Astrocyte (in vitro differentiated cells and primary cell): Measurements from ENCODE around the gene EXOC6B. TPM values are rescaled to one million over a fixed set of nuclear protein-coding genes. Genes with fewer than 3 reads are reported as not detected.
"Not testable (repeated sequence)": the region's sequence is repeated elsewhere in the genome, so short reads cannot be mapped to it uniquely, and the experiment has no call there.

Experiments
- DNase-seq: peaks from one replicate; pipeline ENCODE4 v3.0.0-alpha.2; 2010; ENCODE audit warnings: low read depth
- FAIRE-seq: peaks from 2 replicates; lab custom pipeline; 2011; peaks lifted over from hg19 to GRCh38; lab: Jason Lieb, UNC
- H2AFZ ChIP-seq: 2 replicates; pipeline ENCODE4 v1.6.0; 2012; ENCODE audit warnings: low read depth, low read length, inconsistent platforms
- H3K27ac ChIP-seq: 2 replicates; pipeline ENCODE4 v1.5.1; 2011; ENCODE audit warnings: low read depth, low read length, inconsistent platforms
- H3K27me3 ChIP-seq: 2 replicates; pipeline ENCODE4 v1.6.0; 2011; ENCODE audit warnings: low read length, inconsistent platforms; ENCODE audit not compliant: insufficient read depth
- H3K36me3 ChIP-seq: 2 replicates; pipeline ENCODE4 v1.5.1; 2011; ENCODE audit warnings: low read length, inconsistent platforms; ENCODE audit not compliant: insufficient read depth
- H3K4me1 ChIP-seq: 2 replicates; pipeline ENCODE4 v1.5.1; 2011; ENCODE audit warnings: low read length, inconsistent platforms; ENCODE audit not compliant: insufficient read depth
- H3K4me2 ChIP-seq: 2 replicates; pipeline ENCODE4 v1.6.0; 2012; ENCODE audit warnings: low read length, inconsistent platforms
- H3K4me3 ChIP-seq: 2 replicates; pipeline ENCODE4 v1.5.1; 2011; ENCODE audit warnings: low read depth, mild to moderate bottlenecking, low read length, inconsistent platforms; ENCODE audit not compliant: insufficient read depth
- H3K79me2 ChIP-seq: 2 replicates; pipeline ENCODE4 v1.6.0; 2012; ENCODE audit warnings: mild to moderate bottlenecking, low read length, inconsistent platforms; ENCODE audit not compliant: insufficient read depth
- H3K9ac ChIP-seq: 2 replicates; pipeline ENCODE4 v1.6.0; 2012; ENCODE audit warnings: mild to moderate bottlenecking, low read length, inconsistent platforms
- H3K9me3 ChIP-seq: 2 replicates; pipeline ENCODE4 v1.5.1; 2012; ENCODE audit warnings: low read depth, mild to moderate bottlenecking, low read length, inconsistent platforms; ENCODE audit not compliant: insufficient read depth
- H4K20me1 ChIP-seq: 2 replicates; pipeline ENCODE4 v1.6.0; 2012; ENCODE audit warnings: low read length, inconsistent platforms; ENCODE audit not compliant: insufficient read depth
- H3K27ac Mint-ChIP-seq: one replicate; pipeline ENCODE4 v1.8.0; 2021; ENCODE audit warnings: mild to moderate bottlenecking, mixed read lengths; ENCODE audit not compliant: unreplicated experiment
- H3K27me3 Mint-ChIP-seq: one replicate; pipeline ENCODE4 v1.8.0; 2021; ENCODE audit warnings: low read depth, mixed read lengths; ENCODE audit not compliant: unreplicated experiment
- H3K36me3 Mint-ChIP-seq: one replicate; pipeline ENCODE4 v1.8.0; 2021; ENCODE audit warnings: low read depth, mixed read lengths; ENCODE audit not compliant: unreplicated experiment
- H3K4me1 Mint-ChIP-seq: one replicate; pipeline ENCODE4 v1.8.0; 2021; ENCODE audit warnings: low read depth, mixed read lengths; ENCODE audit not compliant: unreplicated experiment
- H3K4me3 Mint-ChIP-seq: one replicate; pipeline ENCODE4 v1.8.0; 2021; ENCODE audit warnings: mild to moderate bottlenecking, moderate library complexity, mixed read lengths; ENCODE audit not compliant: unreplicated experiment
- H3K9me3 Mint-ChIP-seq: one replicate; pipeline ENCODE4 v1.8.0; 2021; ENCODE audit warnings: mild to moderate bottlenecking, mixed read lengths; ENCODE audit not compliant: unreplicated experiment
- EZH2 ChIP-seq: IDR thresholded peaks from 2 replicates; pipeline ENCODE4 v1.6.1; 2012; ENCODE audit warnings: mild to moderate bottlenecking, low read length, inconsistent platforms; ENCODE audit not compliant: insufficient read depth
- total RNA-seq: library from RNA; stranded (reverse); gene quantifications from 2 replicates; pipeline ENCODE4 v1.2.1, GENCODE V29; 2021
- TF ChIP-seq, protein P1 (sequence below): IDR thresholded peaks from 2 replicates; pipeline ENCODE4 v1.5.1; 2011; ENCODE audit warnings: low read depth, mild to moderate bottlenecking, inconsistent platforms, low read length, moderate library complexity; ENCODE audit not compliant: insufficient read depth

The EXOC6B gene
- total RNA-seq, 1 donor from 2014 or later, result 31.8 TPM

DNA sequence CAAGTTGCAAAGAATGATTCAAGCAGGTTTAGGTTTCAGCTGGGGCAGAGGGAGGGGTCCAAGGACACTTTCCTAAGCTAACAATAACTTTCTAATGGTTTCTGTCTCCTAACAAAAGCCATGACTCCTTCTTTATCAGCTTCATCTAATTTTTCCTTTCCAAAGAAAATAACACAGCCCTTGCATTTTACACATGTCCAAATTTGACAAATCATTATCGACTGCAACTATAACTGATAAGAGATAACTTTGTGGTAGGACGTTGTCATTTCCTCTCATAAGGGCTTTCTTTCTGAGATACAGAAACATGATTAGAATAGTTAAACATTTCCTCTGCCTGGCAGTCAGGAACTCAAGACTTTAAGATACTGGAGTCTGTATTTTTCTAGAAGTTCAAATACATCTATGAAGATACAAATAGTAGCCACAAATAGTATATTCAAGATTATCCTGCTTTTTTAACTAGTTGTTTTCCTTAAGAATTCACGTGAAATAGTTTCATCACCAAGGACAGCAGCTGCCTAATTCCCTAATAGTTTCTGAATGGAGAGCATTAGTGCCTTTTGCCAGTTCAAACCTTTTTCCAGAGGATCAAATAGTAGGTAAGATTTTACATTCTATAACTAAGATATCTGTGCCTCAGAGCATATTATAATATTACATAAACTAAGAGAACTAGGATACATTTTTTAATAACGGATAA, 263.2 kb downstream of the EXOC6B start:
- H4K20me1 ChIP-seq, result no peaks in the 10 kb centered on the region
- Mint-ChIP-seq H3K27ac (peak overlapping the region; percentile 54), H3K9me3 (no peaks in the 10 kb centered on the region), H3K4me3 (no peak overlapping the region), H3K27me3 (no peaks in the 10 kb centered on the region), H3K36me3 (no peaks in the 10 kb centered on the region), H3K4me1 (peaks cover 34% of the 10 kb centered on the region)
- TF ChIP-seq EZH2, result no peak
- TF ChIP-seq, protein P1, sequence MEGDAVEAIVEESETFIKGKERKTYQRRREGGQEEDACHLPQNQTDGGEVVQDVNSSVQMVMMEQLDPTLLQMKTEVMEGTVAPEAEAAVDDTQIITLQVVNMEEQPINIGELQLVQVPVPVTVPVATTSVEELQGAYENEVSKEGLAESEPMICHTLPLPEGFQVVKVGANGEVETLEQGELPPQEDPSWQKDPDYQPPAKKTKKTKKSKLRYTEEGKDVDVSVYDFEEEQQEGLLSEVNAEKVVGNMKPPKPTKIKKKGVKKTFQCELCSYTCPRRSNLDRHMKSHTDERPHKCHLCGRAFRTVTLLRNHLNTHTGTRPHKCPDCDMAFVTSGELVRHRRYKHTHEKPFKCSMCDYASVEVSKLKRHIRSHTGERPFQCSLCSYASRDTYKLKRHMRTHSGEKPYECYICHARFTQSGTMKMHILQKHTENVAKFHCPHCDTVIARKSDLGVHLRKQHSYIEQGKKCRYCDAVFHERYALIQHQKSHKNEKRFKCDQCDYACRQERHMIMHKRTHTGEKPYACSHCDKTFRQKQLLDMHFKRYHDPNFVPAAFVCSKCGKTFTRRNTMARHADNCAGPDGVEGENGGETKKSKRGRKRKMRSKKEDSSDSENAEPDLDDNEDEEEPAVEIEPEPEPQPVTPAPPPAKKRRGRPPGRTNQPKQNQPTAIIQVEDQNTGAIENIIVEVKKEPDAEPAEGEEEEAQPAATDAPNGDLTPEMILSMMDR, result no peak
- H3K27ac ChIP-seq, result peak overlapping the region; percentile 65
- H3K4me1 ChIP-seq, result peaks cover 18% of the 10 kb centered on the region
- peak overlapping the region; percentile 62 for H3K4me2 ChIP-seq
- H3K9ac ChIP-seq, result peak overlapping the region; percentile 15
- no peak overlapping the region for H2AFZ ChIP-seq
- DNase-seq (peak; percentile 79), FAIRE-seq (no peak)
- no peaks in the 10 kb centered on the region for H3K79me2 ChIP-seq
- H3K9me3 ChIP-seq, result no peaks in the 10 kb centered on the region
- no peaks in the 10 kb centered on the region for H3K27me3 ChIP-seq
- H3K36me3 ChIP-seq, result no peaks in the 10 kb centered on the region
- no peak overlapping the region for H3K4me3 ChIP-seq

DNA sequence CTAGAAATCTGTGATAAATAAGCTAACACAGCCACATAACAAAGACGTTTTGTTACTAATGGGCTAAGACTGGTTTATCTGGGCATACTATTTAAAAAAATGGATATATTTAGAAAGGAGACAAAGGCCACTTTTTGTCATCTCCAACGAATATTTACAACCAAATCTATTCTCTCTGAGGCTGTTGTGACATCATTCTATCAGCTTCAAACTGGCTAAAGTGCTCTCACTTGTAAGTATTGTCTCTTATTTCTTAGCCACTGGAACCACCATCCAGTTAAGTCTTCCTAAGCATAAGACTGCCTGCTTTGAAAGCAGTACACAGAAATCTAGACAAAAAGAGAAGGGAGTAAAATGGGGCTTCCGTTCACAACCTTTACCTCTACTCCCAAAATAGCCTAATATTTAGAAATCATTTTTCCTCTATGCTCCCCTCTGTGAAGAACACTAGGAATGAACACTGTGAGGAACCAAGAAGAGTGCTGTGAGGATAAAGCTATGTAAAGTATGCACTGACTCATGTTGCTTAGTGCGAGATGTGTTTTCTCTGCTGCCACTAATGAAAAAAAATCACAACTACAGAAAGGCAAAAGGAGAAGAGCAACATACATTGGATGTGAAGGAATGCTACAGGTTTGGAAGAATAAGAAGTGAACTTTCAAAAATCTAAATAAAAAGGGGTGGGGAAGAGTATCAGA, 264.1 kb downstream of the EXOC6B start:
- peaks cover 18% of the 10 kb centered on the region for H3K4me1 ChIP-seq
- peak overlapping the region; percentile 65 for H3K27ac ChIP-seq
- H3K4me3 ChIP-seq, result no peak overlapping the region
- peak; percentile 85 for DNase-seq
- Mint-ChIP-seq H3K9me3 (no peaks in the 10 kb centered on the region), H3K4me3 (peak overlapping the region; percentile 4), H3K27ac (peak overlapping the region; percentile 54), H3K27me3 (no peaks in the 10 kb centered on the region), H3K36me3 (no peaks in the 10 kb centered on the region), H3K4me1 (peaks cover 34% of the 10 kb centered on the region)
- no peaks in the 10 kb centered on the region for H3K9me3 ChIP-seq
- no peak for TF ChIP-seq EZH2
- TF ChIP-seq, protein P1, result no peak
- no peaks in the 10 kb centered on the region for H3K27me3 ChIP-seq
- no peaks in the 10 kb centered on the region for H3K36me3 ChIP-seq
- H4K20me1 ChIP-seq, result no peaks in the 10 kb centered on the region
- H3K9ac ChIP-seq, result peak overlapping the region; percentile 49
- H3K79me2 ChIP-seq, result no peaks in the 10 kb centered on the region
- H2AFZ ChIP-seq, result no peak overlapping the region
- peak overlapping the region; percentile 62 for H3K4me2 ChIP-seq
- FAIRE-seq, result peak; percentile 97

DNA sequence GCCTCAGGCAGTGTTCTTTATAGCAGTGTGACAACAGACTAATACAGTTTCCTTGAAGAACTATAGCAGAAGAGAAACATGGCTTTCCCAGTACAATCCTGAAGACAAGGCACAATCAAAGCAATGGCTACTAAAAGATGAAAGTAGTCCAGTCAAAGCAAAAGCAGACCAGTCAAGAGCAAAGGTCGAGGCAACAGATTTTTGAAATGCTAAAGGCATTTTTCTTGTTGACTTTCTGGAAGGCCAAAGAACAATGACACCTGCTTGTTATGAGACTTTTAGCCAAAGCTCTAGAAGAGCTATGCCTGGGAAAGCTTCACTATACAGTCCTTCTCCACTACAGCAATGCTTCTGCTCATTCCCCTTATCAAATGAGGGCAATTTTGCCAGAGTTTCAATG, 269.9 kb downstream of the EXOC6B start:
- Histone ChIP-seq H3K36me3 (no peaks in the 10 kb centered on the region), H3K79me2 (no peaks in the 10 kb centered on the region), H3K27me3 (no peaks in the 10 kb centered on the region), H3K4me2 (no peak overlapping the region), H2AFZ (no peak overlapping the region), H3K4me3 (no peak overlapping the region), H3K9ac (no peak overlapping the region), H3K4me1 (no peaks in the 10 kb centered on the region), H3K9me3 (no peaks in the 10 kb centered on the region), H3K27ac (no peak overlapping the region), H4K20me1 (no peaks in the 10 kb centered on the region)
- FAIRE-seq, result no peak
- Mint-ChIP-seq H3K9me3 (peaks cover 1% of the 10 kb centered on the region), H3K4me1 (peaks cover 7% of the 10 kb centered on the region), H3K36me3 (peaks cover 10% of the 10 kb centered on the region), H3K27ac (no peak overlapping the region), H3K4me3 (no peak overlapping the region), H3K27me3 (no peaks in the 10 kb centered on the region)
- no peak for DNase-seq
- TF ChIP-seq, protein P1, result no peak
- no peak for TF ChIP-seq EZH2

DNA sequence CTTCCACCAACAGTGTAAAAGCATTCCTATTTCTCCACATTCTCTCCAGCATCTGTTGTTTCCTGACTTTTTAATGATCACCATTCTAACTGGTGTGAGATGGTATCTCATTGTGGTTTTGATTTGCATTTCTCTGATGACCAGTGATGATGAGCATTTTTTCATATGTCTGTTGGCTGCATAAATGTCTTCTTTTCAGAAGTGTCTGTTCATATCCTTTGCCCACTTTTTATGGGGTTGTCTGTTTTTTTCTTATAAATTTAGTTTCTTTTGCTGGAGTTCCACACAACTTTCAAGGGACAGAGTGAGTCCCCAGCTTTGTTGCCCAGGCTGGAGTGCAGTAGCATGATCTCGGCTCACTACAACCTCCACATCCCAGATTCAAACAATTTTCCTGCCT, 270.5 kb downstream of the EXOC6B start:
- H3K79me2 ChIP-seq, H4K20me1 ChIP-seq, H3K9me3 Mint-ChIP-seq, H3K4me1 ChIP-seq, H3K27me3 ChIP-seq, DNase-seq, H3K27ac Mint-ChIP-seq, H3K4me1 Mint-ChIP-seq, H3K36me3 Mint-ChIP-seq, H3K4me3 Mint-ChIP-seq, FAIRE-seq, H3K36me3 ChIP-seq, H3K4me2 ChIP-seq, H3K27me3 Mint-ChIP-seq, H3K9me3 ChIP-seq, H2AFZ ChIP-seq, H3K4me3 ChIP-seq, H3K27ac ChIP-seq, H3K9ac ChIP-seq: not testable (repeated sequence)
